Panc1 (cell line): ENCODE measurements around the gene RNF6.

ENCODE experiments used
- CTCF ChIP-seq: fragments of 450-650 bp; IDR thresholded peaks from 2 replicates; pipeline ENCODE4 v1.5.1; 2017; ENCODE audit warnings: mild to moderate bottlenecking
- POLR2AphosphoS5 ChIP-seq: IDR thresholded peaks from 2 replicates; pipeline ENCODE4 v1.6.1; 2012; ENCODE audit warnings: mild to moderate bottlenecking, low read depth, low read length, moderate library complexity
- TF ChIP-seq, protein P1 (sequence below), 2 experiments: IDR thresholded peaks; 2 replicates each; pipeline ENCODE4 v1.6.1; 2011 to 2012; ENCODE audit warnings: low read depth in 2 of 2, control low read depth in 1 of 2, low read length in 1 of 2, mild to moderate bottlenecking in 1 of 2, moderate library complexity in 1 of 2; ENCODE audit not compliant: insufficient read depth in 1 of 2

- no peak for TF ChIP-seq CTCF
- TF ChIP-seq, protein P1, sequence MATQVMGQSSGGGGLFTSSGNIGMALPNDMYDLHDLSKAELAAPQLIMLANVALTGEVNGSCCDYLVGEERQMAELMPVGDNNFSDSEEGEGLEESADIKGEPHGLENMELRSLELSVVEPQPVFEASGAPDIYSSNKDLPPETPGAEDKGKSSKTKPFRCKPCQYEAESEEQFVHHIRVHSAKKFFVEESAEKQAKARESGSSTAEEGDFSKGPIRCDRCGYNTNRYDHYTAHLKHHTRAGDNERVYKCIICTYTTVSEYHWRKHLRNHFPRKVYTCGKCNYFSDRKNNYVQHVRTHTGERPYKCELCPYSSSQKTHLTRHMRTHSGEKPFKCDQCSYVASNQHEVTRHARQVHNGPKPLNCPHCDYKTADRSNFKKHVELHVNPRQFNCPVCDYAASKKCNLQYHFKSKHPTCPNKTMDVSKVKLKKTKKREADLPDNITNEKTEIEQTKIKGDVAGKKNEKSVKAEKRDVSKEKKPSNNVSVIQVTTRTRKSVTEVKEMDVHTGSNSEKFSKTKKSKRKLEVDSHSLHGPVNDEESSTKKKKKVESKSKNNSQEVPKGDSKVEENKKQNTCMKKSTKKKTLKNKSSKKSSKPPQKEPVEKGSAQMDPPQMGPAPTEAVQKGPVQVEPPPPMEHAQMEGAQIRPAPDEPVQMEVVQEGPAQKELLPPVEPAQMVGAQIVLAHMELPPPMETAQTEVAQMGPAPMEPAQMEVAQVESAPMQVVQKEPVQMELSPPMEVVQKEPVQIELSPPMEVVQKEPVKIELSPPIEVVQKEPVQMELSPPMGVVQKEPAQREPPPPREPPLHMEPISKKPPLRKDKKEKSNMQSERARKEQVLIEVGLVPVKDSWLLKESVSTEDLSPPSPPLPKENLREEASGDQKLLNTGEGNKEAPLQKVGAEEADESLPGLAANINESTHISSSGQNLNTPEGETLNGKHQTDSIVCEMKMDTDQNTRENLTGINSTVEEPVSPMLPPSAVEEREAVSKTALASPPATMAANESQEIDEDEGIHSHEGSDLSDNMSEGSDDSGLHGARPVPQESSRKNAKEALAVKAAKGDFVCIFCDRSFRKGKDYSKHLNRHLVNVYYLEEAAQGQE (IDR thresholded peaks at IDR 0.05; ENCODE audit: insufficient read depth in 1 of 2, low read depth in 2 of 2, low read length in 1 of 2) = no peak
- no peak for TF ChIP-seq POLR2AphosphoS5
These were observed 24.0 kb upstream of the RNF6 start for GRCh38 chr13:26246154-26246553.
